Stimulated activated CD8-positive, alpha-beta memory T cell treated with anti-CD3 and anti-CD28 coated beads, Interleukin-4, amount 100 ng/mL, for 1 hour (primary cell): ENCODE data around the gene SLC35D2.
"Not testable (repeated sequence)": the region's sequence is repeated elsewhere in the genome, so short reads cannot be mapped to it uniquely, and the experiment has no call there.

Experiments
- DNase-seq, 2 donors: peaks; one replicate each; pipeline ENCODE4 v3.0.0-alpha.2; 2020; ENCODE audit warnings: low read depth in 2 of 2, low spot score in 1 of 2

SLC35D2 gene

GRCh38 chr9:96361668-96362067 is 21.8 kb downstream of the SLC35D2 start:
- no peak for DNase-seq

DNA sequence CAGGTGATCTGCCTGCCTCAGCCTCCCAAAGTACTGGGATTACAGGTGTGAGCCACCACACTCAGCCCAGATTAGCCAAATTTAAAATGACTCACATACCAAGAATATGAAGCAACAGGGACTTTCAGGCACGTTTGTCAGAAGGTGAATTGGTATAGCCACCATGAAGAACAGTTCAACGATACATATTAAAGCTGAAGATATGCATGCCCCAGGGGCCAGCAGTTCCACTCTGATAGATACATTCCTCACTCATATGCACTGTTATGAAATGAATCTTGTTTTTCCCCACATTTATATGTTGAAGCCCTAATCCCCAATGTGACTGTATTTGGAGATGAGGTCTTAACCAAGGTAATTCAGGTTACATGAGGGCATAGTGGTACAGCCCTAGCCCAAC is 22.5 kb downstream of the SLC35D2 start:
- DNase-seq = no peak

- DNase-seq = not testable (repeated sequence)
Observed at GRCh38 chr9:96360523-96360922, 23.0 kb downstream of the SLC35D2 start.

DNA sequence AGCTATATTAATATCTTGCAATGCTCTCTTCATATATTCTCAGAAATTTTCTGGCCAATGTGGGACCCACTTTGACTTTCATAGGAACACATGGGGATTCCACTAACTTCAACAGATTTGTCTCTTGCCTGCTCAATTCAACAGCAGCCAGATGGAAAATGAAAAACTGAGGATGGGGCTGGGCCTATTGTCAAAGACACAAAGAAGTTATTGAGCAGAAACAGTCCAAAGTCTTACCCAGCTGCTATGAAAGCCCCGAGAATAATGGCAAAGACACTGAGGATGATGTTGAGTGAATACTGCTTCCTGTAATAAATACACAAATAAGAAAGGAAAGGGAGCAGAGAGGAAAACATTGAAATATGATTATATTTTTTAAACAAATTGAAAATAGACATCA is 32.6 kb downstream of the SLC35D2 start:
- DNase-seq = no peak

DNA sequence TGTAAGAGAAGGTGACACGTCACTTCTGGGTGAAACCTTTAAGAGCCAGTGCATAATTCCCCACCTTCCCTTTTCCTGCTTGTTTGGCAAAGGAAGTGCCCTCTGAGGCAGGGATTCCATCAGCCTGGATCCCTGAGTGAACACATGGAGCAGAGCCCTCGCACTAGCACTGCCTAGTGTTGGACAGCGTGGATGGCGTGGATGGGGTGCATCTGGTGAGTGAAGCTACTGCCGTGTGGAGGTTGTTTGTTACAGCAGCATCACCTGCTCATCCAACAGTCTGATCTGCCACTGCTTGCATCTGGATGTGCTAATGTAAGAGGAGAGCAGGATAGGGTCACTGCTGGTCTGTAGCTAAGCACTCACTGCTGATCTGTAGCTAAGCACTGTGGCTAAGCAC is 35.2 kb downstream of the SLC35D2 start:
- no peak for DNase-seq

GRCh38 chr9:96345551-96345950 is 38.0 kb downstream of the SLC35D2 start:
- no peak for DNase-seq

DNA sequence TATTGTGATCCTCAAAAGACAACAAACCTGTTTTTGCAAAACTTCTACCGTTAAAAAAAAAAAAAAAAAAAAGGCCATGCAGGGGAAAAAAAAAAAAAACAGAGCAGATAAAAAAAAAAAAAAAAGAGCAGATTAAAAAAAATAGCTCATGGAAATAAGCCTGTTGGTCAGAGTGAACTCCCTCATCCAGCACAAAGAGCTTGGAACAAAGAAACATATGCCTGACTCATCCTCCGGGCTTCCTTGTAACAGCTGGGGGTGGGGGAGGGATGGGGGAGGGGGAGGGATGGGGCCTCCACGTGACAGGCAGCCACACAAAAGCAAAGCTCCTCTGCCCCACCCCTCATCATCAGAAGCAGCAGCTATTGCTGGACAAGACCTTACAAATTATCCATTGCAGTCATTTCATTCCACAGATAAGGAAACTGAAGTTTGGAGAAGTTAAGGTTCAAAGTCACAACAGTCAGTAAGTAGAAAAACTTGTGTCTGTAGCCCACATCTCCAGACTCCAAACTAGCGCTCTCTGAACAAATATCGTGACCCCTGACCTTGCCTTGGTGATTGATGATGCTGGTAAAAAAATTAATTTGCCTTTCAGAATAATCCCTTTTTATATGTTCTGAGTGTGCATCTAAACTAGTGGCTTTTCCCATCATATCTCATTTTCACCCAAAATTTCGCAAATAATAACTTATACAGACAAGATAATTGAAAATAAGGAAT is 38.9 kb downstream of the SLC35D2 start:
- no peak for DNase-seq

DNA sequence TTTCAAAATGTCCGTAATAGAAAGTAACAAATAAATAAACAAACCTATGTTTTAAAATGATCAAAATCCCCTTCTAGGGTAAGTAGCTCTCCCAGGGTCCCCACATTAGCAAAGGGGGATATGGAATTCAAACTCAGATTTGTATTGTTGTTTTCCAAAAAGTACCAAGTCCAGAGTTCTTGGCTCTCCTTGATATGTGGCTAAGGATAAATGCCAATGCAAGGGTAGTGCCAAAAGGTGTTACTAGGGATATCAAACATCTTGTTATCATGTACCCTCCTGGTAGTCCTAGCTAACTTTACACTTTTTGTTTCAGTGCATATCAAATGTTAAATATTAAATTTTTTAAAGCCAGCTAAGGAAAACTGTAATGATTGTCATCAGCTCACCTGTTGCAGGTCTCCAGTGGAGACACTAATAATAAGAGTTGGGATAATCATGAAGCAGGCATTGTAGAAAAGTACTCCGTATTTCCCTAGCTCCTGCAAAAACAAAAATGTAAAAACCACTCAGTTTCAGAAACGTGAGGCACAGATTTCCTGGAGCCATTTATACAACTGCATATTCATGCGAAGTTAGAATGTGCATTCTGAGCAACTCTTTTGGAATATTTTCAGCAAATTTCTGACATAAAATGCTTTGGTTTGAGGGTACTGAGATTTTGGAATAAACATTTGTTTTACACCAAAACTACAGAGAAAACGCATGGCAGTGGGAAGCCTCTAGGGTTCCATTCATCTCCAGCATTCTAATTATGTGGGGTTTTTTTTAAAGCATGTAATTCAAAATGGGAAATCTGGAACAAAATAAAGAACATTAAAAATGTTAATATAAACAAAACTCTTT is 39.8 kb downstream of the SLC35D2 start:
- no peak for DNase-seq

- DNase-seq = no peak
Observed at GRCh38 chr9:96342571-96343245, 40.8 kb downstream of the SLC35D2 start.

DNA sequence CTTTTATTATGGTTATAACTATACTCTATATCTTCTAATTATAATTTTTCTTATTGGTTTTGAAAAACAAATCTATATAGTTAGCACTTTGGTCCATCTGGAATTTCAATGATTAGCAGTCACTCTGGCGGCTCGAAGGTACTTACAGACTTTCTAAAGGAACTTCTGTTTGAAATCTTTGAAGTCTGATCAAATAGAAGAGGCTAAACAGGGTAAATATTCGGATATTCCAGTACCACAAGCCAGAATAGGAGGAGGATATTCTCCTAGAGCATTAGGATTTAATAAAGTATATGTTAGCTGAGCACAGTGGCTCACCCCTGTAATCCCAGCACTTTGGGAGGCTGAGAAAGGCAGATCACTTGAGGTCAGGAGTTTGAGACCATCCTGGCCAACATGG is 42.8 kb downstream of the SLC35D2 start:
- DNase-seq = no peak

DNA sequence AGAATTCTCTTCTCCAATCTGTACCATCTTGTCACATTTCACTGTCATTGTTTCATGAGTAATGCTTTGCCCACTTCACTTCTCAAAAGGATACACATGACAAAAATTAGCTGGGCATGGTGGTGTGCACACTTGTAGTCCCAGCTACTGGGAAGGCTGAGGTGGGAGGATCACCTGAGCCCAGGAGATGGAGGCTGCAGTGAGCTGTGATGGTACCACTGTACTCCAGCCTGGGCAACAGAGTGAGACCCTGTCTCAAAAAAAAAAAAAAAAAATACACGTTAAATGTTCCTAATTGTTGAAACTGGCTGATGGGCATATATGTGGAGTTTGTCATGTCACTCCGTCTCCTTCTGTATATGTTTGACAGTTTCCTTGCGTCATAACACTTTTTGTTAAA is 45.2 kb downstream of the SLC35D2 start:
- DNase-seq = no peak

DNA sequence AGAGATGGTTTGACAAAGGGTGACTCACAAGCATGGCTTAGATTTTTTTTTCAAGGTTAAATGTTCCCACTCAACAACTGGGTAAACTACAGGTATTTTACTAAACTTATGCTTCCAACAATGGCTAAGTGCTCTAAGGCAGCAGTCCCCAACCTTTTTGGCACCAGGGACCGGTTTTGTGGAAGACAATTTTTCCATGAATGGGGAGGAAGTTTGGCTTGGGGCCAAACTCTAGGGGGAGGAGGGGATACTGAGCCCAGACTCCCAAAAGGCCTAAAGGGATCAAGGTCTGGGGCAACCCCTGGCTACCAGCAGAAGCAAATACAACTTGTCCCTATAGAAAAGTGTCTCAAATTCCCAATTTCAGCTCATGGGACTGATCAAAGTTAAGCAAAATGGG is 49.6 kb downstream of the SLC35D2 start:
- DNase-seq = no peak

- no peak for DNase-seq
Observed at GRCh38 chr9:96331236-96331947, 52.1 kb downstream of the SLC35D2 start.

DNA sequence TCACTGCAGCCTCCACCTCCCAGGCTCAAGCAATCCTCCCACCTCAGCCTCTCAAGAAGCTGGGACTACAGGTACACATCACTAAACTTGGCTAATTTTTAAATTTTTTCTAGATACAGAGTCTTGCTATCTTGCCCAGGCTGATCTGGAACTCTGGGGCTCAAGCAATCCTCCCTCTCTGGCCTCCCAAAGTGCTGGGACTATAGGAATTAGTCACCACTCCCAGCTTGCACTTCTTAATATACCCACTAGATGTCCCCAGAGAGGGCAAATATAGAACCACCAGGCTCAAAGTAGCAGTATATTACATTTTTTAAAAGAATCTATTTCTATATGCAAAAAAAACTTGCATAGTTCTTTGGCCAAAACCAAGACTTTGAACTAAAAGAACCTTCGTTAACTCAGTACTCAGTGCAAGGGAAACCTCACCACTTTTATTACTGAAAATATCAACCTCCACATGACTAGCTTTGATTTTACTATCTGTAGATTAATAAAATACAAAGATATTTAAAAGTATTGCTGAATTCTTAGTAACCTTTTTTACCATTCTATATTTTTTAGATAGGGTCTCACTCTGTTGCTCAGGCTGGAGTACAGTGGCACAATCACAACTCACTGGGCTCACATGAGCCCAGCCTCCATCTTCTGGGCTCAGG is 55.7 kb downstream of the SLC35D2 start:
- peak in 1 of 2 donors; percentile 6 for DNase-seq

GRCh38 chr9:96323169-96323568 is 60.3 kb downstream of the SLC35D2 start:
- DNase-seq = no peak

GRCh38 chr9:96322736-96323135 is 60.8 kb downstream of the SLC35D2 start:
- not testable (repeated sequence) for DNase-seq

GRCh38 chr9:96322210-96322609 is 61.3 kb downstream of the SLC35D2 start:
- DNase-seq = not testable (repeated sequence)

GRCh38 chr9:96321515-96321914 is 62.0 kb downstream of the SLC35D2 start:
- no peak for DNase-seq

DNA sequence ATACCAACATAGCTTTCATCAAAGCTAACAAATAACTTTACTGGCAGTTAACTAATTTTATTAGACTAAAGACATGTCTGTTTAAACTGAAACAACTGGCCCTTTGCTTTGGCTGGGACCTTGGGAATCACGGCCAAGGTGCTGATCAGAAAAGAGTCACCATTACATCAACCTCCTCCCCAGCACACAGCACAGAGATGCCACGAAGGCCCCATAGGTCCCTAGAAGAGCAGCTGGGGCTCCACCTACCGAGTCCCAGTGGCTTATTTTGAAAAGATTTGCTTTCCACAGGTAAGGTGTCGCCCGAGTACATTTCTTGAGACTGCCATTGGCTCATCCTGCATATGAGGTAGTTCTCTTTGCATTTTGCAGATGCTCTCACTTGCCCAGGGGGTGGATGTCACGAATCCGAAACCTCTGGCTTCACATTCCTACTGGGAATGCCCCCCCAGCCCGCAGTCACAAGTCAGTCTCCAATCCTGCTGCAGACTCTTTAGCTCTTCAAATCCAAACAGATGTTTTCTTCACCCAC is 62.7 kb downstream of the SLC35D2 start:
- no peak for DNase-seq

GRCh38 chr9:96318921-96319565 is 64.5 kb downstream of the SLC35D2 start:
- no peak for DNase-seq
